ENCODE results near the gene GSK3B. TPM values are rescaled to one million over a fixed set of nuclear protein-coding genes. Genes with fewer than 3 reads are reported as not detected.

GSK3B gene
- total and polyA plus RNA-seq, 2 experiments from 2014 or later, result 29.0 to 45.3 TPM

GRCh38 chr3:120103276-120103675, 9.0 kb upstream of the GSK3B start (continued):
- TF ChIP-seq, protein P1, sequence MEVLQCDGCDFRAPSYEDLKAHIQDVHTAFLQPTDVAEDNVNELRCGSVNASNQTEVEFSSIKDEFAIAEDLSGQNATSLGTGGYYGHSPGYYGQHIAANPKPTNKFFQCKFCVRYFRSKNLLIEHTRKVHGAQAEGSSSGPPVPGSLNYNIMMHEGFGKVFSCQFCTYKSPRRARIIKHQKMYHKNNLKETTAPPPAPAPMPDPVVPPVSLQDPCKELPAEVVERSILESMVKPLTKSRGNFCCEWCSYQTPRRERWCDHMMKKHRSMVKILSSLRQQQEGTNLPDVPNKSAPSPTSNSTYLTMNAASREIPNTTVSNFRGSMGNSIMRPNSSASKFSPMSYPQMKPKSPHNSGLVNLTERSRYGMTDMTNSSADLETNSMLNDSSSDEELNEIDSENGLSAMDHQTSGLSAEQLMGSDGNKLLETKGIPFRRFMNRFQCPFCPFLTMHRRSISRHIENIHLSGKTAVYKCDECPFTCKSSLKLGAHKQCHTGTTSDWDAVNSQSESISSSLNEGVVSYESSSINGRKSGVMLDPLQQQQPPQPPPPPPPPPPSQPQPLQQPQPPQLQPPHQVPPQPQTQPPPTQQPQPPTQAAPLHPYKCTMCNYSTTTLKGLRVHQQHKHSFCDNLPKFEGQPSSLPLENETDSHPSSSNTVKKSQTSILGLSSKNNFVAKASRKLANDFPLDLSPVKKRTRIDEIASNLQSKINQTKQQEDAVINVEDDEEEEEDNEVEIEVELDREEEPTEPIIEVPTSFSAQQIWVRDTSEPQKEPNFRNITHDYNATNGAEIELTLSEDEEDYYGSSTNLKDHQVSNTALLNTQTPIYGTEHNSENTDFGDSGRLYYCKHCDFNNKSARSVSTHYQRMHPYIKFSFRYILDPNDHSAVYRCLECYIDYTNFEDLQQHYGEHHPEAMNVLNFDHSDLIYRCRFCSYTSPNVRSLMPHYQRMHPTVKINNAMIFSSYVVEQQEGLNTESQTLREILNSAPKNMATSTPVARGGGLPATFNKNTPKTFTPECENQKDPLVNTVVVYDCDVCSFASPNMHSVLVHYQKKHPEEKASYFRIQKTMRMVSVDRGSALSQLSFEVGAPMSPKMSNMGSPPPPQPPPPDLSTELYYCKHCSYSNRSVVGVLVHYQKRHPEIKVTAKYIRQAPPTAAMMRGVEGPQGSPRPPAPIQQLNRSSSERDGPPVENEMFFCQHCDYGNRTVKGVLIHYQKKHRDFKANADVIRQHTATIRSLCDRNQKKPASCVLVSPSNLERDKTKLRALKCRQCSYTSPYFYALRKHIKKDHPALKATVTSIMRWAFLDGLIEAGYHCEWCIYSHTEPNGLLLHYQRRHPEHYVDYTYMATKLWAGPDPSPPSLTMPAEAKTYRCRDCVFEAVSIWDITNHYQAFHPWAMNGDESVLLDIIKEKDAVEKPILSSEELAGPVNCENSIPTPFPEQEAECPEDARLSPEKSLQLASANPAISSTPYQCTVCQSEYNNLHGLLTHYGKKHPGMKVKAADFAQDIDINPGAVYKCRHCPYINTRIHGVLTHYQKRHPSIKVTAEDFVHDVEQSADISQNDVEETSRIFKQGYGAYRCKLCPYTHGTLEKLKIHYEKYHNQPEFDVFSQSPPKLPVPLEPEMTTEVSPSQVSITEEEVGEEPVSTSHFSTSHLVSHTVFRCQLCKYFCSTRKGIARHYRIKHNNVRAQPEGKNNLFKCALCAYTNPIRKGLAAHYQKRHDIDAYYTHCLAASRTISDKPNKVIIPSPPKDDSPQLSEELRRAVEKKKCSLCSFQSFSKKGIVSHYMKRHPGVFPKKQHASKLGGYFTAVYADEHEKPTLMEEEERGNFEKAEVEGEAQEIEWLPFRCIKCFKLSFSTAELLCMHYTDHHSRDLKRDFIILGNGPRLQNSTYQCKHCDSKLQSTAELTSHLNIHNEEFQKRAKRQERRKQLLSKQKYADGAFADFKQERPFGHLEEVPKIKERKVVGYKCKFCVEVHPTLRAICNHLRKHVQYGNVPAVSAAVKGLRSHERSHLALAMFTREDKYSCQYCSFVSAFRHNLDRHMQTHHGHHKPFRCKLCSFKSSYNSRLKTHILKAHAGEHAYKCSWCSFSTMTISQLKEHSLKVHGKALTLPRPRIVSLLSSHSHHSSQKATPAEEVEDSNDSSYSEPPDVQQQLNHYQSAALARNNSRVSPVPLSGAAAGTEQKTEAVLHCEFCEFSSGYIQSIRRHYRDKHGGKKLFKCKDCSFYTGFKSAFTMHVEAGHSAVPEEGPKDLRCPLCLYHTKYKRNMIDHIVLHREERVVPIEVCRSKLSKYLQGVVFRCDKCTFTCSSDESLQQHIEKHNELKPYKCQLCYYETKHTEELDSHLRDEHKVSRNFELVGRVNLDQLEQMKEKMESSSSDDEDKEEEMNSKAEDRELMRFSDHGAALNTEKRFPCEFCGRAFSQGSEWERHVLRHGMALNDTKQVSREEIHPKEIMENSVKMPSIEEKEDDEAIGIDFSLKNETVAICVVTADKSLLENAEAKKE (CRISPR knock-in tag; IDR thresholded peaks at IDR 0.05), result no peak
- TF ChIP-seq ZNF114 (CRISPR knock-in tag; IDR thresholded peaks at IDR 0.05), result no peak
- TF ChIP-seq EZH2 (IDR thresholded peaks at IDR 0.05; ENCODE audit: low read depth, unreplicated experiment), result no peak
- TF ChIP-seq, protein P2, sequence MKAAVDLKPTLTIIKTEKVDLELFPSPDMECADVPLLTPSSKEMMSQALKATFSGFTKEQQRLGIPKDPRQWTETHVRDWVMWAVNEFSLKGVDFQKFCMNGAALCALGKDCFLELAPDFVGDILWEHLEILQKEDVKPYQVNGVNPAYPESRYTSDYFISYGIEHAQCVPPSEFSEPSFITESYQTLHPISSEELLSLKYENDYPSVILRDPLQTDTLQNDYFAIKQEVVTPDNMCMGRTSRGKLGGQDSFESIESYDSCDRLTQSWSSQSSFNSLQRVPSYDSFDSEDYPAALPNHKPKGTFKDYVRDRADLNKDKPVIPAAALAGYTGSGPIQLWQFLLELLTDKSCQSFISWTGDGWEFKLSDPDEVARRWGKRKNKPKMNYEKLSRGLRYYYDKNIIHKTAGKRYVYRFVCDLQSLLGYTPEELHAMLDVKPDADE (IDR thresholded peaks at IDR 0.05), result no peak
- TF ChIP-seq, protein P3, sequence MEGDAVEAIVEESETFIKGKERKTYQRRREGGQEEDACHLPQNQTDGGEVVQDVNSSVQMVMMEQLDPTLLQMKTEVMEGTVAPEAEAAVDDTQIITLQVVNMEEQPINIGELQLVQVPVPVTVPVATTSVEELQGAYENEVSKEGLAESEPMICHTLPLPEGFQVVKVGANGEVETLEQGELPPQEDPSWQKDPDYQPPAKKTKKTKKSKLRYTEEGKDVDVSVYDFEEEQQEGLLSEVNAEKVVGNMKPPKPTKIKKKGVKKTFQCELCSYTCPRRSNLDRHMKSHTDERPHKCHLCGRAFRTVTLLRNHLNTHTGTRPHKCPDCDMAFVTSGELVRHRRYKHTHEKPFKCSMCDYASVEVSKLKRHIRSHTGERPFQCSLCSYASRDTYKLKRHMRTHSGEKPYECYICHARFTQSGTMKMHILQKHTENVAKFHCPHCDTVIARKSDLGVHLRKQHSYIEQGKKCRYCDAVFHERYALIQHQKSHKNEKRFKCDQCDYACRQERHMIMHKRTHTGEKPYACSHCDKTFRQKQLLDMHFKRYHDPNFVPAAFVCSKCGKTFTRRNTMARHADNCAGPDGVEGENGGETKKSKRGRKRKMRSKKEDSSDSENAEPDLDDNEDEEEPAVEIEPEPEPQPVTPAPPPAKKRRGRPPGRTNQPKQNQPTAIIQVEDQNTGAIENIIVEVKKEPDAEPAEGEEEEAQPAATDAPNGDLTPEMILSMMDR (conservative IDR thresholded peaks at IDR 0.05; ENCODE audit: low read depth in 2 of 2), result no peak
- no peak for TF ChIP-seq STAT1 (IDR thresholded peaks at IDR 0.05; ENCODE audit: unreplicated experiment)
- no peak for TF ChIP-seq ZNF331 (CRISPR knock-in tag; IDR thresholded peaks at IDR 0.05; ENCODE audit: low read depth)
- TF ChIP-seq JUNB (IDR thresholded peaks at IDR 0.05; ENCODE audit: unreplicated experiment), result no peak
- TF ChIP-seq EZH2phosphoT487 (IDR thresholded peaks at IDR 0.05; ENCODE audit: unreplicated experiment), result no peak
- TF ChIP-seq CREB1 (CRISPR knock-in tag; IDR thresholded peaks at IDR 0.05; ENCODE audit: low read depth), result no peak
- TF ChIP-seq NANOG (IDR thresholded peaks at IDR 0.05; ENCODE audit: borderline replicate concordance), result no peak
- TF ChIP-seq REST (IDR thresholded peaks at IDR 0.05; ENCODE audit: unreplicated experiment), result no peak

Data from GM23338 (cell line).